MCF 10A (cell line): Measurements from ENCODE around the gene MYOT. TPM values are rescaled to one million over a fixed set of nuclear protein-coding genes. Genes with fewer than 3 reads are reported as not detected.

Source experiments
- BruUV-seq: library from RNA; stranded (reverse); fragments of 400-500 nt; replicated peaks from 2 replicates; lab custom pipeline; 2021; lab: Mats Ljungman, UMichigan
- CTCF ChIA-PET: fragments of 300-600 bp; sonication (Branson Sonifier 250); formaldehyde crosslinking; extraction: SDS; loops from one replicate; lab custom pipeline; 2021; ENCODE audit warnings: antibody characterized with exemption, inconsistent platforms; lab: Yijun Ruan, JAX
- POLR2A ChIA-PET: fragments of 300-600, 350-650 bp; sonication (Branson Sonifier 250); formaldehyde crosslinking; extraction: SDS; loops from one replicate; lab custom pipeline; 2020; ENCODE audit warnings: antibody characterized with exemption, inconsistent platforms; lab: Yijun Ruan, JAX
- DNase-seq: peaks from one replicate; pipeline ENCODE4 v3.0.0-alpha.2; 2018; ENCODE audit not compliant: unreplicated experiment
- H3K27ac Mint-ChIP-seq: one replicate; pipeline ENCODE4 v1.8.0; 2022; ENCODE audit warnings: mild to moderate bottlenecking, low read depth, mixed read lengths; ENCODE audit not compliant: unreplicated experiment
- H3K27me3 Mint-ChIP-seq: one replicate; pipeline ENCODE4 v1.8.0; 2022; ENCODE audit warnings: mixed read lengths; ENCODE audit not compliant: insufficient read depth, unreplicated experiment
- H3K36me3 Mint-ChIP-seq: one replicate; pipeline ENCODE4 v1.8.0; 2022; ENCODE audit warnings: mild to moderate bottlenecking, moderate library complexity, mixed read lengths; ENCODE audit not compliant: insufficient read depth, unreplicated experiment
- H3K4me1 Mint-ChIP-seq: one replicate; pipeline ENCODE4 v1.8.0; 2022; ENCODE audit warnings: mixed read lengths; ENCODE audit not compliant: insufficient read depth, unreplicated experiment
- H3K4me3 Mint-ChIP-seq: one replicate; pipeline ENCODE4 v1.8.0; 2022; ENCODE audit warnings: mild to moderate bottlenecking, moderate library complexity, mixed read lengths; ENCODE audit not compliant: unreplicated experiment
- H3K9me3 Mint-ChIP-seq: one replicate; pipeline ENCODE4 v1.8.0; 2022; ENCODE audit warnings: mixed read lengths; ENCODE audit not compliant: unreplicated experiment
- CTCF ChIP-seq: fragments of 200-600 bp; IDR thresholded peaks from one replicate; pipeline ENCODE4 v1.8.0; 2022; ENCODE audit warnings: antibody characterized with exemption, mild to moderate bottlenecking; ENCODE audit not compliant: unreplicated experiment
- intact Hi-C: fragments of 100-400 bp; cut with micrococcal nuclease; formaldehyde crosslinking; loops from 2 replicates; pipeline ENCODE4 v1.14.1; 2022
- total RNA-seq: library from RNA; stranded (reverse); gene quantifications from 2 replicates; pipeline ENCODE4 v1.2.3, GENCODE V29; 2022

MYOT gene
- total RNA-seq, 1 experiment from 2014 or later: not detected

GRCh38 chr5:137831105-137831504 lies 36.6 kb upstream of the MYOT start:
- BruUV-seq: no TSS peak
- DNase-seq: no peak
- ChIA-PET POLR2A (no interaction called here), CTCF (interaction anchor here (0.7 to 1.9 kb wide), 4 partner anchors 12 to 60 kb away, joined by 3 to 9 read pairs (median 4); no protein-coding TSS in a partner anchor)
- no peak for TF ChIP-seq CTCF
- intact Hi-C loops: no loop called here
- H3K36me3 Mint-ChIP-seq: no peaks in the 10 kb centered on the region
- H3K27ac Mint-ChIP-seq: no peak overlapping the region
- H3K9me3 Mint-ChIP-seq: no peaks in the 10 kb centered on the region
- H3K27me3 Mint-ChIP-seq: no peaks in the 10 kb centered on the region
- H3K4me1 Mint-ChIP-seq: peaks cover 11% of the 10 kb centered on the region
- no peak overlapping the region for H3K4me3 Mint-ChIP-seq

- no peak overlapping the region for H3K4me3 Mint-ChIP-seq
- H3K4me1 Mint-ChIP-seq: peaks cover 11% of the 10 kb centered on the region
- CTCF ChIA-PET: interaction anchor here (0.8 to 1.9 kb wide), 2 partner anchors 12 to 53 kb away, joined by 4 to 9 read pairs; no protein-coding TSS in a partner anchor
- no peaks in the 10 kb centered on the region for H3K9me3 Mint-ChIP-seq
- TF ChIP-seq CTCF: peak; percentile 19
- no peaks in the 10 kb centered on the region for H3K27me3 Mint-ChIP-seq
- no peak for DNase-seq
- no peak overlapping the region for H3K27ac Mint-ChIP-seq
- BruUV-seq: no TSS peak
- POLR2A ChIA-PET: no interaction called here
- intact Hi-C loops: no loop called here
- no peaks in the 10 kb centered on the region for H3K36me3 Mint-ChIP-seq
Measured at GRCh38 chr5:137831526-137831925, 36.1 kb upstream of the MYOT start.

- no TSS peak for BruUV-seq
- Mint-ChIP-seq H3K4me3 (no peak overlapping the region), H3K36me3 (no peaks in the 10 kb centered on the region), H3K27ac (no peak overlapping the region), H3K4me1 (peaks cover 11% of the 10 kb centered on the region), H3K27me3 (no peaks in the 10 kb centered on the region), H3K9me3 (no peaks in the 10 kb centered on the region)
- TF ChIP-seq CTCF: no peak
- ChIA-PET CTCF (interaction anchor here (0.6 to 1.6 kb wide), 3 partner anchors 53 to 696 kb away, joined by 3 read pairs; no protein-coding TSS in a partner anchor), POLR2A (no interaction called here)
- intact Hi-C loops: no loop called here
- no peak for DNase-seq
Measured at GRCh38 chr5:137832416-137832815, 35.2 kb upstream of the MYOT start.

DNA sequence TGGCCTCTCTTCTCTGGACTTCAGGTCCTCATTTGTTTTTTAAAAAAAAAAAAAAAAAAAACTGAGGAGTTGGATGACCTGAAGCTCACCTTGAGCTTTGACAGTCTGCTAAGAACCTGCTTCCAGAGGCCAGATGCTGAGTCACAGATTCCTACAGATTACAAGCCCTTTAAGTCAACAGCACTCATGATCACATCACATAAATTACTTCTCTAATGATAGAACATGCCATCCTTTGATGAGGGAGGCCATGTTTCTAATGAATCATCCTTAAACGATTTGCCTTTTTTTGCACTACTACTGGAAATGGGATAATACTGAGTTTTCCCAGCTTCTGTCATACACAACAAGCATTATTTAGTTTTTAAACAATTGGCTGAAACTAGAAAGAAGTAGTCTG lies 34.2 kb upstream of the MYOT start:
- peaks cover 11% of the 10 kb centered on the region for H3K4me1 Mint-ChIP-seq
- peak; percentile 83 for DNase-seq
- BruUV-seq: no TSS peak
- H3K4me3 Mint-ChIP-seq: no peak overlapping the region
- no peaks in the 10 kb centered on the region for H3K9me3 Mint-ChIP-seq
- POLR2A ChIA-PET: interaction anchor here (0.6 to 1.5 kb wide), 13 partner anchors 8 to 199 kb away, joined by 3 to 5 read pairs (median 3); partner anchors contain the start of gene FAM13B
- intact Hi-C loops: no loop called here
- CTCF ChIA-PET: interaction anchor here (0.5 to 1.6 kb wide), 4 partner anchors 13 to 426 kb away, joined by 3 to 6 read pairs (median 3); no protein-coding TSS in a partner anchor
- no peak overlapping the region for H3K27ac Mint-ChIP-seq
- H3K36me3 Mint-ChIP-seq: no peaks in the 10 kb centered on the region
- H3K27me3 Mint-ChIP-seq: no peaks in the 10 kb centered on the region
- TF ChIP-seq CTCF: no peak
